SU-DHL-6 (cell line): ENCODE results near the gene CYLD.

Source experiments
- H2AFZ ChIP-seq: fragments of 200-600 bp; sonication (generic); 2 replicates; pipeline ENCODE4 v1.6.1; 2014; ENCODE audit warnings: low read depth, mild to moderate bottlenecking, moderate library complexity, mixed read lengths, antibody characterized with exemption, low read length; ENCODE audit not compliant: severe bottlenecking
- H3F3A ChIP-seq: fragments of 200-600 bp; shearing (Covaris generic); 2 replicates; pipeline ENCODE4 v1.6.0; 2016; ENCODE audit warnings: antibody characterized with exemption, mild to moderate bottlenecking; ENCODE audit not compliant: insufficient read depth
- H3K27ac ChIP-seq: fragments of 200-600 bp; sonication (generic); 2 replicates; pipeline ENCODE4 v1.5.1; 2016; ENCODE audit warnings: low read depth, mild to moderate bottlenecking, low read length, moderate library complexity, mixed read lengths
- H3K27me3 ChIP-seq: fragments of 200-600 bp; sonication (generic), shearing (Covaris generic); 2 replicates; pipeline ENCODE4 v1.6.0; 2014; ENCODE audit warnings: mild to moderate bottlenecking, low read length
- H3K36me3 ChIP-seq: fragments of 200-600 bp; sonication (generic); 2 replicates; pipeline ENCODE4 v1.6.1; 2014; ENCODE audit warnings: mild to moderate bottlenecking, low read length, mixed read lengths
- H3K4me2 ChIP-seq: fragments of 300-600, 200-600 bp; shearing (Covaris generic), sonication (generic); 2 replicates; pipeline ENCODE4 v1.6.0; 2014; ENCODE audit warnings: low read length, low read depth, mild to moderate bottlenecking; ENCODE audit not compliant: poor library complexity, severe bottlenecking
- H3K4me3 ChIP-seq: fragments of 200-600 bp; sonication (generic); 2 replicates; pipeline ENCODE4 v1.5.1; 2014; ENCODE audit warnings: antibody characterized with exemption, low read length, mild to moderate bottlenecking, mixed read lengths; ENCODE audit not compliant: insufficient read depth, poor library complexity, severe bottlenecking
- H3K79me2 ChIP-seq: fragments of 200-600 bp; sonication (generic); 2 replicates; pipeline ENCODE4 v1.6.1; 2014; ENCODE audit warnings: mild to moderate bottlenecking, low read length, moderate library complexity; ENCODE audit not compliant: insufficient read depth
- H3K9ac ChIP-seq: fragments of 200-600 bp; sonication (generic); 2 replicates; pipeline ENCODE4 v1.7.0; 2014; ENCODE audit warnings: mild to moderate bottlenecking, low read length
- H3K9me2 ChIP-seq: fragments of 200-600 bp; sonication (generic); replicated peaks from 2 replicates; pipeline ENCODE4 v1.6.1; 2014; ENCODE audit warnings: low read length; ENCODE audit not compliant: insufficient read depth
- H3K9me3 ChIP-seq: fragments of 200-600 bp; sonication (generic); 2 replicates; pipeline ENCODE4 v1.6.1; 2014; ENCODE audit warnings: low read length, mixed read lengths; ENCODE audit not compliant: insufficient read depth
- H4K20me1 ChIP-seq: fragments of 200-600 bp; sonication (generic); 2 replicates; pipeline ENCODE4 v1.6.1; 2014; ENCODE audit warnings: low read depth, mild to moderate bottlenecking, antibody characterized with exemption, low read length, moderate library complexity, mixed read lengths
- EZH2phosphoT487 ChIP-seq: fragments of 200-600 bp; sonication (generic), shearing (Covaris generic); conservative IDR thresholded peaks from 2 replicates; pipeline ENCODE4 v1.6.1; 2018; ENCODE audit warnings: mild to moderate bottlenecking, antibody characterized with exemption, low read length, moderate library complexity, mixed read lengths
- TF ChIP-seq, protein P1 (sequence below): fragments of 200-600 bp; sonication (generic); IDR thresholded peaks from one replicate; pipeline ENCODE4 v1.5.1; 2017; ENCODE audit warnings: antibody characterized with exemption, mild to moderate bottlenecking, low read length, moderate library complexity; ENCODE audit not compliant: insufficient read depth, poor library complexity, severe bottlenecking

CYLD gene

DNA sequence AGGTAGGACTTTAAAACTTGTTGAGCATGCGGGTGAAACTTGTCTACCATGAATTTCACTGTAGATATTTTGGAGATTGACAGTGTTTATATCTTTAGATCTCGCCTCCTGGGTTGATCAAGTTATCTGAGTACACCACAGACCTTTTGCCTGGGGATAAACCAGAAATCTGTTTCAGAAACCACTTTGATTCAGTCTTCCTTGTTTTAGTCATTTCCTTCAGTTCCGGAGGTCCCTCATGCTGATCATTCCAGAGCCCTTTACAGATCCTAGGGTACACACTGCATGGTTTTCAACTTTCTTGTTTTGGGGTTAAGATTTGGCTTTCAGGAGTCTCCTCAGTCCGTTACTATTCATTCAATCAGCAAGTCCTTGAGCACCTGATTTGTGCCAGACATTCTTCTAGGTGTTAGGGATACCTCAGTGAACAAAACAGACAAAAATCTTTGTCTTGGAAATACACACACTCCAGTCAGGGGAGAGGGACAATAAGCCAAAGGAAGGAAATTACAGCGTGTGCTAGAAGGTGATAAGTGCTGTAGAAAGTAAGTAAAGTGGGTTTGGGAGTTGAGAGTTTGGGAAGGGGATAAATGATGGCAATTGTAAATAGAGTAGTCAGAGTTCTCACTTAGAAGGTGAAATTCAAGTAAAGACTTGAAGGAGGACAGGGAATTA, 36.3 kb upstream of the CYLD start:
- Histone ChIP-seq H3K9me3 (peaks cover 15% of the 10 kb centered on the region; the same call in 1 of the 2 replicates), H2AFZ (no peak overlapping the region), H4K20me1 (no peaks in the 10 kb centered on the region), H3K9ac (no peak overlapping the region), H3F3A (no peaks in the 10 kb centered on the region), H3K4me2 (no peak overlapping the region), H3K36me3 (no peaks in the 10 kb centered on the region), H3K79me2 (no peaks in the 10 kb centered on the region), H3K27me3 (no peaks in the 10 kb centered on the region; the same call in 1 of the 2 replicates), H3K4me3 (no peak overlapping the region), H3K9me2 (no peaks in the 10 kb centered on the region), H3K27ac (no peak overlapping the region)
- TF ChIP-seq, protein P1, sequence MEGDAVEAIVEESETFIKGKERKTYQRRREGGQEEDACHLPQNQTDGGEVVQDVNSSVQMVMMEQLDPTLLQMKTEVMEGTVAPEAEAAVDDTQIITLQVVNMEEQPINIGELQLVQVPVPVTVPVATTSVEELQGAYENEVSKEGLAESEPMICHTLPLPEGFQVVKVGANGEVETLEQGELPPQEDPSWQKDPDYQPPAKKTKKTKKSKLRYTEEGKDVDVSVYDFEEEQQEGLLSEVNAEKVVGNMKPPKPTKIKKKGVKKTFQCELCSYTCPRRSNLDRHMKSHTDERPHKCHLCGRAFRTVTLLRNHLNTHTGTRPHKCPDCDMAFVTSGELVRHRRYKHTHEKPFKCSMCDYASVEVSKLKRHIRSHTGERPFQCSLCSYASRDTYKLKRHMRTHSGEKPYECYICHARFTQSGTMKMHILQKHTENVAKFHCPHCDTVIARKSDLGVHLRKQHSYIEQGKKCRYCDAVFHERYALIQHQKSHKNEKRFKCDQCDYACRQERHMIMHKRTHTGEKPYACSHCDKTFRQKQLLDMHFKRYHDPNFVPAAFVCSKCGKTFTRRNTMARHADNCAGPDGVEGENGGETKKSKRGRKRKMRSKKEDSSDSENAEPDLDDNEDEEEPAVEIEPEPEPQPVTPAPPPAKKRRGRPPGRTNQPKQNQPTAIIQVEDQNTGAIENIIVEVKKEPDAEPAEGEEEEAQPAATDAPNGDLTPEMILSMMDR: no peak
- TF ChIP-seq EZH2phosphoT487: no peak

DNA sequence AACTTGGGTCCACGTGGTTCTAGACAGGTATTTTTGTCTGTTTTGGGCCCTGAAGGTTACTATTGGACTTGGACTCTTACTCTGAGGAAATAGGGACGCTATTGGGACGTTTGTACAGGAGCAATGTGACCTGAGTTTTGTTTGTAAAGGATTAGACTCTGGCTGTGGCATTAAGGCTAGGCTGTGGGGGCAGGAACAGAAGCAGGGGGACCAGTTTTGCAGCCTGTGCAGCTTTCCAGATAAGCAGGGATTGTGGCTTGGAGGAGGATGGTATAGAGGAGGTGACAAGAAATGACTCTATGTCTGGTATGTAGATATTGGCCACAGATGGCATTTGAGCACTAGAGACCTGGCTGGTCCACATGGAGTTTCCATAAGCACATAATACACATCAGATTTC, 35.6 kb upstream of the CYLD start:
- no peak overlapping the region for H2AFZ ChIP-seq
- no peaks in the 10 kb centered on the region for H3K9me2 ChIP-seq
- no peak overlapping the region for H3K9ac ChIP-seq
- H3F3A ChIP-seq: no peaks in the 10 kb centered on the region
- no peak overlapping the region for H3K27ac ChIP-seq
- H3K27me3 ChIP-seq: no peaks in the 10 kb centered on the region; the same call in 1 of the 2 replicates
- peaks cover 15% of the 10 kb centered on the region; the same call in 1 of the 2 replicates for H3K9me3 ChIP-seq
- H4K20me1 ChIP-seq: no peaks in the 10 kb centered on the region
- no peak overlapping the region for H3K4me3 ChIP-seq
- TF ChIP-seq, protein P1: no peak
- no peak for TF ChIP-seq EZH2phosphoT487
- H3K4me2 ChIP-seq: no peak overlapping the region
- no peaks in the 10 kb centered on the region for H3K79me2 ChIP-seq
- no peaks in the 10 kb centered on the region for H3K36me3 ChIP-seq

DNA sequence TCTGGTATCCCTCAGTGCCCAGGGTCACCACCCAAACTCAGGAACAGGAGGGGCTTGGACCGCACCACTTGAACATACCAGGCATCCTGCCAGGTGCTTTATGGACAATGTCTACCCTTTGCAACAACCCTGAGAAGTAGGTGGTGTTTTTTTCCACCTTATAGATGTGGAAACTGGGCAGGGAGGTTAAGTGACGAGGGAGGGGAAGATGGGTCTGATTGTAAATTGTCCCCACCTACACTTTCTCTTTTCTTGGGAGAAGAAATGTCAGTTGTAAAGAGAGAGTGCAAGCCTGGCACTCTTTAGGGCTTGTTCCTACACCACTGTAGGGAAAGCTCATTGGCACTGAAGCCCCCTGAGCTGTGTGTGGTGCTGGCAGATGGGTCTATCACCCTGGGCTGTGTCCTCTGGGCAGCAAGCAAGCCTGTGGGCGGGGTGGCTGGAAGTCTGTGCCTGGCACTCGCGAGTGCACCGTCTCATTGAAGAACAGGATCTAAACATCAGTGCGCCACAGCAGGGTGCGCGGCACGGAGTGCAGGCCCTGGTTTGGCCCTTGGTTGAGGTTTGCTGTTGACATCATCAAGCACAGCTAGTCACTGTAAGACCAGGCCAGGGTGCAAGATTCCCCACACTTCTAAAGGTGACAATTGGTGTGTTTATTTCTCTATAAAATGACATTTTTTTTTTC, 33.4 kb upstream of the CYLD start:
- H3K36me3 ChIP-seq: no peaks in the 10 kb centered on the region
- H3K79me2 ChIP-seq: no peaks in the 10 kb centered on the region
- H3F3A ChIP-seq: no peaks in the 10 kb centered on the region
- H3K4me3 ChIP-seq: no peak overlapping the region
- H3K4me2 ChIP-seq: no peak overlapping the region
- H3K9me2 ChIP-seq: no peaks in the 10 kb centered on the region
- no peak for TF ChIP-seq EZH2phosphoT487
- TF ChIP-seq, protein P1: no peak
- peaks cover 15% of the 10 kb centered on the region; the same call in 1 of the 2 replicates for H3K9me3 ChIP-seq
- no peak overlapping the region for H3K9ac ChIP-seq
- H3K27me3 ChIP-seq: no peaks in the 10 kb centered on the region; the same call in 1 of the 2 replicates
- no peak overlapping the region for H2AFZ ChIP-seq
- no peaks in the 10 kb centered on the region for H4K20me1 ChIP-seq
- H3K27ac ChIP-seq: no peak overlapping the region
